Measurements from ENCODE around the gene SEMG1. TPM values are rescaled to one million over a fixed set of nuclear protein-coding genes. Genes with fewer than 3 reads are reported as not detected.
A peak's percentile ranks its signal among the peaks of the same experiment; 100 is the strongest.

The SEMG1 gene
- total RNA-seq, 2 donors from 2014 or later, result not detected

GRCh38 chr20:45238139-45238538, 31.3 kb downstream of the SEMG1 start:
- no peak for ATAC-seq
- Mint-ChIP-seq H3K36me3 (ENCODE audit: low read depth) (peaks cover 5% of the 10 kb centered on the region), H3K4me1 (no peaks in the 10 kb centered on the region), H3K27ac (no peak overlapping the region), H3K4me3 (no peak overlapping the region), H3K27me3 (peaks cover 46% of the 10 kb centered on the region)
- no peaks in the 10 kb centered on the region for H3K9me3 ChIP-seq (ENCODE audit: control insufficient read depth, low read length, poor library complexity, severe bottlenecking)
- no peak for DNase-seq

DNA sequence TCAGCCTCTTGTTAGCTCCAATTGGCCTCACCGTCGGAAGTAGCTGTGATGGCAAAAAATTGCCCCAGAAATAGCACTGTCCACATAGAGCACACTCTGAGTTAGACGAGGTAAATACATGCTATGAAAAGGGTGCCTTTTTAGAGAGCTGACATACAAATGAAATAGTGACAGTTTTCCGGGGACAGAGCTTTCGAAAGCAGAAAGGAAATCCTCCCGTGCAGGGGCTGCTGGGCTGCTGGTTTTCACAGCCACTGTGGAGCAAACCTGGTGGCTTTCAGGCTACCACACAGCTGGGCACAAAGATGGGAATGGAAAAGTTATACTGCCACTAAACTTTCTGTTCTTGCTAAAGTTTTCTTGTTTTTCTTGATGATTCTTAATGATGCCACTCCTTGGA, 39.3 kb downstream of the SEMG1 start:
- Mint-ChIP-seq H3K27me3 (peaks cover 69% of the 10 kb centered on the region), H3K4me3 (no peak overlapping the region), H3K36me3 (ENCODE audit: low read depth) (peaks cover 6% of the 10 kb centered on the region), H3K27ac (no peak overlapping the region), H3K4me1 (no peaks in the 10 kb centered on the region)
- DNase-seq (no peak), ATAC-seq (no peak)
- H3K9me3 ChIP-seq (ENCODE audit: control insufficient read depth, low read length, poor library complexity, severe bottlenecking), result no peaks in the 10 kb centered on the region

DNA sequence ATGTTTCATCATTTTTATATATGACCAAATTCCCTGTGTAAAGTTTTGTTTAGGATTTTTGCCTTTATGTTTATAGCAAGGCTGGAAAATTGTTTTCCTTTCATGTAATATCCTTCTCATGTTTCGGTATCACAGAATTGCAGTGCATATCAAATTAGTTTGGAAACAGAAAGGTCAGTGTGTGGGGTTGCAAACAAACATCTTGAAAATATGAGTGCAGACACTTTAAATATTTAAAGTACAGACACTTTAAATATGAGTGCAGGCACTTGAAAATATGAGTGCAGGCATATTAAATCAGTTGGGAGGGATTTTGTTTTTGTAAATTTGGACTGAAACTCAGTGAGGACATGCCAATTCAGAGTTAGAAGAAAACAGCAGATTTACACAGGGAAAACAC, 41.0 kb downstream of the SEMG1 start:
- ATAC-seq (no peak), DNase-seq (no peak)
- H3K27ac Mint-ChIP-seq, result no peak overlapping the region
- peaks cover 86% of the 10 kb centered on the region for H3K27me3 Mint-ChIP-seq
- no peaks in the 10 kb centered on the region for H3K9me3 ChIP-seq (ENCODE audit: control insufficient read depth, low read length, poor library complexity, severe bottlenecking)
- H3K4me3 Mint-ChIP-seq, result no peak overlapping the region
- H3K36me3 Mint-ChIP-seq (ENCODE audit: low read depth), result peaks cover 9% of the 10 kb centered on the region
- peaks cover 3% of the 10 kb centered on the region for H3K4me1 Mint-ChIP-seq

- Mint-ChIP-seq H3K4me3 (no peak overlapping the region), H3K4me1 (peaks cover 3% of the 10 kb centered on the region), H3K27me3 (peaks cover 89% of the 10 kb centered on the region), H3K36me3 (ENCODE audit: low read depth) (peaks cover 9% of the 10 kb centered on the region), H3K27ac (no peak overlapping the region)
- ATAC-seq (no peak), DNase-seq (no peak)
- H3K9me3 ChIP-seq (ENCODE audit: control insufficient read depth, low read length, poor library complexity, severe bottlenecking), result no peaks in the 10 kb centered on the region
Measured at GRCh38 chr20:45248609-45249008, 41.8 kb downstream of the SEMG1 start.

DNA sequence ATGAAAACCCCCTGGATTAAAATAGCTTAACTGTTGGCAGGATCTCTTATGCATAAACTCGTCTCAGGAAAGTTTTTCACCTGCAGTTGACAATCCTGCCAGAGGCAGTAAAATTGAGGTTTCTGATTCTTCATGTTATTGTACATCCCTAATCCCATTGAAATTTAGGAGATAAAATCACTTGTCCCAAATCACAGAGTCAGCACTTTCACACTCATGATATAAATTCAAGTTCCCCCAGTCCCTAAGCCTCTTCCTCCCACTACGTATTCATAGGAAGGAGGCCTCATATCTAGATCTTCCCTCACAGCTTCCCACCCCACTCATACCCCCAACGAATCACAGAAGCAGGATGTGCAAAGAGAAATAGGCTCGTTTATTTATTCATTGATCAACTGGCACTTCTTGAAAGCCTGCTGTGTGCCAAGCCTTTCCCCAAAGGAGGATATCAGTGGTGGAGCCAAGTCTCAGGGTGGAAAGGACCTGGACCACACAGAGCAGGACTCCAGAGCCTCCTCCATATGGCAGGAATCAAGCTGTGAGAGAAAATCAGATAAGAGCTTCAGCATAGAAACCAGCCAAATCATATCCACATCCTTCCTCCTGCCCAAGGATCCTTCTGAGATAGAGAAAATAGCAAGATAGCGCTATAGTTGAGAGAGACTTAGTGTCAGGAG, 45.2 kb downstream of the SEMG1 start:
- no peak for ATAC-seq
- peaks cover 5% of the 10 kb centered on the region for H3K4me1 Mint-ChIP-seq
- DNase-seq, result no peak
- no peaks in the 10 kb centered on the region for H3K9me3 ChIP-seq (ENCODE audit: control insufficient read depth, low read length, poor library complexity, severe bottlenecking)
- peaks cover 79% of the 10 kb centered on the region for H3K27me3 Mint-ChIP-seq
- no peak overlapping the region for H3K4me3 Mint-ChIP-seq
- H3K36me3 Mint-ChIP-seq (ENCODE audit: low read depth), result peaks cover 10% of the 10 kb centered on the region
- no peak overlapping the region for H3K27ac Mint-ChIP-seq

- DNase-seq (no peak), ATAC-seq (no peak)
- Mint-ChIP-seq H3K36me3 (ENCODE audit: low read depth) (peaks cover 10% of the 10 kb centered on the region), H3K27me3 (peaks cover 75% of the 10 kb centered on the region), H3K27ac (no peak overlapping the region), H3K4me3 (no peak overlapping the region), H3K4me1 (peaks cover 5% of the 10 kb centered on the region)
- H3K9me3 ChIP-seq (ENCODE audit: control insufficient read depth, low read length, poor library complexity, severe bottlenecking), result no peaks in the 10 kb centered on the region
Measured at GRCh38 chr20:45253261-45253660, 46.4 kb downstream of the SEMG1 start.

- Mint-ChIP-seq H3K27me3 (peaks cover 77% of the 10 kb centered on the region), H3K27ac (no peak within 1 kb of the TSS), H3K4me3 (peak within 1 kb of the TSS; percentile 7), H3K36me3 (ENCODE audit: low read depth) (peaks cover 9% of the 10 kb centered on the region), H3K4me1 (peaks cover 5% of the 10 kb centered on the region)
- ATAC-seq, result no peak
- H3K9me3 ChIP-seq (ENCODE audit: control insufficient read depth, low read length, poor library complexity, severe bottlenecking), result no peaks in the 10 kb centered on the region
- DNase-seq, result no peak
Measured at GRCh38 chr20:45254383-45255262, 47.8 kb downstream of the SEMG1 start, which contains the start of gene SLPI. SLPI (minus strand) TSS chr20:45254564; CDS start chr20:45254543, 21 bp downstream.

GRCh38 chr20:45257161-45257560, 50.3 kb downstream of the SEMG1 start:
- H3K4me3 Mint-ChIP-seq, result no peak overlapping the region
- H3K27me3 Mint-ChIP-seq, result peaks cover 72% of the 10 kb centered on the region
- no peak for DNase-seq
- ATAC-seq, result no peak
- no peak overlapping the region for H3K27ac Mint-ChIP-seq
- no peaks in the 10 kb centered on the region for H3K9me3 ChIP-seq (ENCODE audit: control insufficient read depth, low read length, poor library complexity, severe bottlenecking)
- peaks cover 7% of the 10 kb centered on the region for H3K36me3 Mint-ChIP-seq (ENCODE audit: low read depth)
- H3K4me1 Mint-ChIP-seq, result peaks cover 3% of the 10 kb centered on the region

GRCh38 chr20:45257711-45258110, 50.9 kb downstream of the SEMG1 start:
- Mint-ChIP-seq H3K4me3 (no peak overlapping the region), H3K4me1 (peaks cover 3% of the 10 kb centered on the region), H3K27ac (no peak overlapping the region), H3K27me3 (peaks cover 72% of the 10 kb centered on the region), H3K36me3 (ENCODE audit: low read depth) (peaks cover 4% of the 10 kb centered on the region)
- ATAC-seq (no peak), DNase-seq (no peak)
- no peaks in the 10 kb centered on the region for H3K9me3 ChIP-seq (ENCODE audit: control insufficient read depth, low read length, poor library complexity, severe bottlenecking)

DNA sequence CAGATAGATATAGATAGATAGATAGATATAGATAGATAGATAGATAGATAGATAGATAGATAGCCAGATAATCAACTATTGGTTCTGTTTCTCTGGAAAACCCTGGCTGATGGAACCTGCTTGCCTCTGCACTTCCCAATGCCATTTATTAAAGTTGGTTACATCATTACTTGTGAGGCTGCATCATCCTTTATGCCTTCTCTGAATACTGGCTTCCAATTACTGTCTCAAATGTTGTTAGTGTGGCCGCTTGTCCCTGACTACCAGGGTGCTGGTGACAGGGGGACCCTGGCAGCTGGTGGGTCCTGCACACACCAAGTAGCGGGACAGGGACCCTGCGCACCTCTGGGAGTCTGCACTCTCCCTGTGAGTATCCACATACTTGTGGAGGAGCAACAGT, 51.4 kb downstream of the SEMG1 start:
- H3K36me3 Mint-ChIP-seq (ENCODE audit: low read depth), result peaks cover 4% of the 10 kb centered on the region
- peaks cover 73% of the 10 kb centered on the region for H3K27me3 Mint-ChIP-seq
- H3K27ac Mint-ChIP-seq, result no peak overlapping the region
- no peaks in the 10 kb centered on the region for H3K9me3 ChIP-seq (ENCODE audit: control insufficient read depth, low read length, poor library complexity, severe bottlenecking)
- ATAC-seq (no peak), DNase-seq (no peak)
- H3K4me3 Mint-ChIP-seq, result no peak overlapping the region
- peaks cover 3% of the 10 kb centered on the region for H3K4me1 Mint-ChIP-seq

DNA sequence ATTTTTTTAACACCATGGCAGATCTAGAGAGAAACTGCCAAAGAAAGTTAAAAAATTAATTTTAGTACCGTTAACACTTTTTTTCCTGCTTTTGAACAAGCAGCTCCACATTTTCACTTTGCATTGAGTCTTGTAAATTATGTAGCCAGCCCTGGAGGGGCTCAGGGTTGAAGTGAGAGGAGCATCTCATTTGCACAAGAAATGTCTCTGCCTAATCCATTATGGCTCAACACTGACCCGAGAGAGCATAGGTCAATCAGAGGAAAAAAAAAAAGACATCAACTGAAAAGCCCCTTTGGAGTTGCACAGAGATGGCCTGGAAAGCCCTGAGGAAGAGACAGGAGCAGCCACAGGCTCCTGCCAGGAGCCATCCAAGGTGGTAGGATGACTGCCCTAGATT, 51.8 kb downstream of the SEMG1 start:
- no peak for ATAC-seq
- no peak for DNase-seq
- H3K9me3 ChIP-seq (ENCODE audit: control insufficient read depth, low read length, poor library complexity, severe bottlenecking), result no peaks in the 10 kb centered on the region
- Mint-ChIP-seq H3K36me3 (ENCODE audit: low read depth) (peaks cover 4% of the 10 kb centered on the region), H3K4me1 (peaks cover 3% of the 10 kb centered on the region), H3K27ac (no peak overlapping the region), H3K27me3 (peaks cover 69% of the 10 kb centered on the region), H3K4me3 (no peak overlapping the region)
